ENCODE measurements around the gene BAIAP2. TPM values are rescaled to one million over a fixed set of nuclear protein-coding genes. Genes with fewer than 3 reads are reported as not detected.
A peak's percentile ranks its signal among the peaks of the same experiment; 100 is the strongest.

Gene BAIAP2
- total and polyA plus RNA-seq, 2 donors (not counting 1 experiment from before 2014, with no cell fraction given) = 1.3 to 12.0 TPM

DNA sequence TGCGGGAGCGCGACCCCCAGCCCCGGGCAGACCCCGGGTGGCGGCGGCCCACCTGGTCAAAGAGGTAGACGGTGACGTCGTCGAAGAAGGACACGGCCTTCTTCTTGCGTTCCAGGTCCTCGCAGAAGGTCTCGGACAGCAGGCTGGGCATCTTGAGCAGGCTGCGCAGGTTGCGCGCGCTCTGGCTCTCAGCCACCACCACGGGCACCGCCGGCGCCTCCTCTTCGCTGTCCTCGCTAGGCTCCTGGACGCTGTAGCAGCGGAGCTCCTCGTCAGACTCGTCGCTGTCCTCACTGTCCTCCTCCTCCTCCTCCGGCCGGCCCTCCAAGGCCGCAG is 85.2 kb downstream of the BAIAP2 start:
- Histone ChIP-seq H3K79me2 (ENCODE audit: control insufficient read depth, insufficient read depth, low read length) (no peaks in the 10 kb centered on the region), H3K9ac (ENCODE audit: low read length) (no peak overlapping the region), H4K20me1 (ENCODE audit: control insufficient read depth, insufficient read depth, low read length, poor library complexity, severe bottlenecking) (no peaks in the 10 kb centered on the region), H3K4me3 (ENCODE audit: control extremely low read depth in 1 of 5, extremely low read depth in 1 of 5, insufficient read depth in 1 of 5, low read depth in 2 of 5, low read length in 4 of 5) (no peak overlapping the region), H3K27me3 (replicated peaks in 1 of 4; ENCODE audit: control extremely low read depth in 1 of 4, control insufficient read depth in 3 of 4, insufficient read depth in 4 of 4, low read length in 3 of 4) (peaks cover 0 to 11% (median 0%) of the 10 kb centered on the region in 4 experiments), H3K27ac (ENCODE audit: low read length in 2 of 2) (no peak overlapping the region), H3K4me2 (replicated peaks; ENCODE audit: low read depth, low read length, poor library complexity, severe bottlenecking) (peak overlapping the region; percentile 78), H2AFZ (ENCODE audit: insufficient read depth, low read depth, low read length, poor library complexity, severe bottlenecking) (no peak overlapping the region), H3K36me3 (replicated peaks in 1 of 2; ENCODE audit: control extremely low read depth in 1 of 2, control insufficient read depth in 1 of 2, extremely low read depth in 1 of 2, insufficient read depth in 2 of 2, low read length in 1 of 2) (no peaks in the 10 kb centered on the region), H3K9me3 (ENCODE audit: control extremely low read depth in 1 of 3, control insufficient read depth in 2 of 3, insufficient read depth in 1 of 3, low read length in 2 of 3) (peaks cover 0 to 5% (median 0%) of the 10 kb centered on the region in 3 donors), H3K4me1 (ENCODE audit: control insufficient read depth in 2 of 2, insufficient read depth in 2 of 2, low read length in 2 of 2) (peaks cover 6 to 12% of the 10 kb centered on the region in 2 donors)
- Mint-ChIP-seq H3K27ac (no peak overlapping the region), H3K27me3 (no peaks in the 10 kb centered on the region), H3K9me3 (ENCODE audit: insufficient read depth) (no peaks in the 10 kb centered on the region), H3K4me1 (peaks cover 4% of the 10 kb centered on the region), H3K4me3 (no peak overlapping the region)
- ChIA-PET CTCF (no interaction called here), POLR2A (interaction anchor here (0.6 kb wide), 1 partner anchor 397 kb away, joined by 5 read pairs; no protein-coding TSS in a partner anchor)
- DNase-seq (no peak), ATAC-seq (ENCODE audit: low read depth) (no peak)
- 97% methylated on average over 33 of the region's 33 CpGs for WGBS (ENCODE audit: insufficient coverage)
- no peak for TF ChIP-seq EZH2 (IDR thresholded peaks at IDR 0.05; ENCODE audit: borderline replicate concordance, insufficient read depth, low read depth, low read length, poor library complexity, severe bottlenecking)
- TF ChIP-seq, protein P1, sequence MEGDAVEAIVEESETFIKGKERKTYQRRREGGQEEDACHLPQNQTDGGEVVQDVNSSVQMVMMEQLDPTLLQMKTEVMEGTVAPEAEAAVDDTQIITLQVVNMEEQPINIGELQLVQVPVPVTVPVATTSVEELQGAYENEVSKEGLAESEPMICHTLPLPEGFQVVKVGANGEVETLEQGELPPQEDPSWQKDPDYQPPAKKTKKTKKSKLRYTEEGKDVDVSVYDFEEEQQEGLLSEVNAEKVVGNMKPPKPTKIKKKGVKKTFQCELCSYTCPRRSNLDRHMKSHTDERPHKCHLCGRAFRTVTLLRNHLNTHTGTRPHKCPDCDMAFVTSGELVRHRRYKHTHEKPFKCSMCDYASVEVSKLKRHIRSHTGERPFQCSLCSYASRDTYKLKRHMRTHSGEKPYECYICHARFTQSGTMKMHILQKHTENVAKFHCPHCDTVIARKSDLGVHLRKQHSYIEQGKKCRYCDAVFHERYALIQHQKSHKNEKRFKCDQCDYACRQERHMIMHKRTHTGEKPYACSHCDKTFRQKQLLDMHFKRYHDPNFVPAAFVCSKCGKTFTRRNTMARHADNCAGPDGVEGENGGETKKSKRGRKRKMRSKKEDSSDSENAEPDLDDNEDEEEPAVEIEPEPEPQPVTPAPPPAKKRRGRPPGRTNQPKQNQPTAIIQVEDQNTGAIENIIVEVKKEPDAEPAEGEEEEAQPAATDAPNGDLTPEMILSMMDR (IDR thresholded peaks at IDR 0.05) = no peak
- intact Hi-C loops (cut with micrococcal nuclease) = no loop called here

DNA sequence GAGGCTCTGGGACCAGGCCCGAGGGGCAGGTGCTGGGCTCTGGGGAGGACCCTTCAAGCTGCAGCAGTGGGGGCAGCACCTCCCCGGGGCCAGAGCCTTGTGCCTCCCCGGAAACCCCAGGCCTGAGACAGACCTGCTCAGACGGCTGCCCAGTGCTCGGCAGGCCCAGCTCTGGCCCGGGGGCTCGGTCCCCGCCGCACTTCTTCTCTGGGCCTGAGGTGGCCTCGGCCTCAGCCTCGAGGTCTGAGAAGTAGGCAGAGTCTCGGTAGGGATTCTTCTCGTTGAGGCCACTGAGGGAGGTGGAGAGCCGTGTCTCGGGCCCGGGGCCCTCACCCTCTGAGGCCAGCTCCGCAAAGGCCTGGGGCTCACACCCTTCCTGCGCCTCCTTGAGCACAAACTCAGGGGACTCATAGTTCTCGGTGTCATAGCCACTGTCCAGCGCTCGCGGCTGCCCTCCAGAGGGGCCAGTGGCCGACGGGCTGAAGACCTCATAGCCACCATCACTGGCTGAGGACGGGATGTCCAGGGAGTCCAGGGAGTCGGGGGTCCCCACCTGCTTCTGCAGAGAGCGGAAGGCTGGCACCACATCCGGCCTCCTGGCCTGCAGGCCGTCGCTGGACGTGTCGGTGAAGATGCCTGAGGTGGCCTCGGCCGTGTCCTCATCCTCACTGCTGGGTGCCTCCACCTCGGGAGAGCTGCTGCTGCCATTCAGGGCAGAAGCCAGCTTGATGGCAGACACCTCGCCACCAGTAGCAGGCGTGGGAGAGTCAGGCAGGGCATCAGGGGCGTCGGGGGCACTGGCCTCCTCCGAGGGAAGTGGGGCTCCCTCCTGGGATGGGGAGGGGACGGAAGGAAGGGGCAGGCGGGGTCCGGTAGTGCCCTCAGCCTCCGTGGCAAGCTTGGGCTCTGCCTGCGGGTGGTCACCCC is 86.0 kb downstream of the BAIAP2 start:
- no peak for TF ChIP-seq EZH2 (IDR thresholded peaks at IDR 0.05; ENCODE audit: borderline replicate concordance, insufficient read depth, low read depth, low read length, poor library complexity, severe bottlenecking)
- TF ChIP-seq, protein P1 (IDR thresholded peaks at IDR 0.05) = no peak
- no peak overlapping the region for H3K27ac Mint-ChIP-seq
- POLR2A ChIA-PET = no interaction called here

More for the DNA sequence above, 86.0 kb downstream of the BAIAP2 start:
- Histone ChIP-seq H3K4me3 (ENCODE audit: control extremely low read depth in 1 of 5, extremely low read depth in 1 of 5, insufficient read depth in 1 of 5, low read depth in 2 of 5, low read length in 4 of 5) (no peak overlapping the region), H3K27ac (ENCODE audit: low read length in 2 of 2) (no peak overlapping the region), H3K9ac (ENCODE audit: low read length) (no peak overlapping the region), H3K36me3 (replicated peaks in 1 of 2; ENCODE audit: control extremely low read depth in 1 of 2, control insufficient read depth in 1 of 2, extremely low read depth in 1 of 2, insufficient read depth in 2 of 2, low read length in 1 of 2) (no peaks in the 10 kb centered on the region), H3K4me1 (ENCODE audit: control insufficient read depth in 2 of 2, insufficient read depth in 2 of 2, low read length in 2 of 2) (peaks cover 6 to 12% of the 10 kb centered on the region in 2 donors), H4K20me1 (ENCODE audit: control insufficient read depth, insufficient read depth, low read length, poor library complexity, severe bottlenecking) (no peaks in the 10 kb centered on the region), H3K79me2 (ENCODE audit: control insufficient read depth, insufficient read depth, low read length) (no peaks in the 10 kb centered on the region), H2AFZ (ENCODE audit: insufficient read depth, low read depth, low read length, poor library complexity, severe bottlenecking) (no peak overlapping the region), H3K27me3 (replicated peaks in 1 of 4; ENCODE audit: control extremely low read depth in 1 of 4, control insufficient read depth in 3 of 4, insufficient read depth in 4 of 4, low read length in 3 of 4) (peaks cover 0 to 11% (median 0%) of the 10 kb centered on the region in 4 experiments), H3K9me3 (ENCODE audit: control extremely low read depth in 1 of 3, control insufficient read depth in 2 of 3, insufficient read depth in 1 of 3, low read length in 2 of 3) (peaks cover 0 to 5% (median 0%) of the 10 kb centered on the region in 3 donors), H3K4me2 (replicated peaks; ENCODE audit: low read depth, low read length, poor library complexity, severe bottlenecking) (no peak overlapping the region)
- no peaks in the 10 kb centered on the region for H3K9me3 Mint-ChIP-seq (ENCODE audit: insufficient read depth)
- no peaks in the 10 kb centered on the region for H3K27me3 Mint-ChIP-seq
- DNase-seq = no peak
- peaks cover 4% of the 10 kb centered on the region for H3K4me1 Mint-ChIP-seq
- no peak for ATAC-seq (ENCODE audit: low read depth)
- CTCF ChIA-PET = no interaction called here
- 90% methylated on average over 45 of the region's 45 CpGs for WGBS (ENCODE audit: insufficient coverage)
- H3K4me3 Mint-ChIP-seq = no peak overlapping the region
- intact Hi-C loops (cut with micrococcal nuclease) = no loop called here
